ENCODE data around the gene YLPM1.

- TF ChIP-seq CTCF (IDR thresholded peaks at IDR 0.05) (no peak), POLR2A (IDR thresholded peaks at IDR 0.05) (no peak)
Observed at GRCh38 chr14:74856366-74856765, 93.2 kb downstream of the YLPM1 start.

Data from thyroid gland (tissue), 4 donors.